ENCODE results near the gene PEAK1.

PEAK1 gene

GRCh38 chr15:77419836-77420609 is at the start of gene PEAK1:
Gene PEAK1, minus strand, starts transcription at chr15:77420104. Its CDS starts 238,178 bp downstream, at chr15:77181926.
- Histone ChIP-seq H3K9me3 (ENCODE audit: control insufficient read depth, insufficient read depth, low read length) (no peaks in the 10 kb centered on the region), H3K9ac (ENCODE audit: low read depth, low read length) (peak within 1 kb of the TSS; percentile 75), H3K36me3 (ENCODE audit: insufficient read depth, low read length) (no peaks in the 10 kb centered on the region), H3K4me1 (ENCODE audit: insufficient read depth, low read length) (peaks cover 22% of the 10 kb centered on the region; the same call in 1 of the 2 replicates)

DNA sequence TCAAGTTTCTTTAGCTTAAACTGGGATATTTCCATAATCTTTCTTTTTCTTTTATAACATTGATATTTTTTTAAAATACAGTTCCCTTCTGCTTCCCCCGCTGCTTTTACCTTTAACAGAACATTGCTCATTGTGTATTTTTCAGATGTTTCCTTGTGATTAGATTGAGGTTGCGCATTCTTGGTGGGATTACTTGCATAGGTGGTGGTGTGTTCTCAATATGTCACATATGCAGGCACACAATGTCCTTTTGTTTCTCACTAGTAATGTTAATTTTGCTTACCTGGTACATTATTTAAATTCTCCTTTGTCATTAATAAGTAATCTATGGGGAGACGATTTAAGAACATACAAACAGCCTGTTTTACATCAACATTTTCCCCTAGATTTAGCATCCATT is 49.0 kb upstream of the PEAK1 start:
- no peaks in the 10 kb centered on the region for H3K9me3 ChIP-seq (ENCODE audit: control insufficient read depth, insufficient read depth, low read length)
- H3K9ac ChIP-seq (ENCODE audit: low read depth, low read length): no peak overlapping the region
- H3K4me1 ChIP-seq (ENCODE audit: insufficient read depth, low read length): no peaks in the 10 kb centered on the region; the same call in 1 of the 2 replicates
- peaks cover 6% of the 10 kb centered on the region; the same call in 1 of the 2 replicates for H3K36me3 ChIP-seq (ENCODE audit: insufficient read depth, low read length)

DNA sequence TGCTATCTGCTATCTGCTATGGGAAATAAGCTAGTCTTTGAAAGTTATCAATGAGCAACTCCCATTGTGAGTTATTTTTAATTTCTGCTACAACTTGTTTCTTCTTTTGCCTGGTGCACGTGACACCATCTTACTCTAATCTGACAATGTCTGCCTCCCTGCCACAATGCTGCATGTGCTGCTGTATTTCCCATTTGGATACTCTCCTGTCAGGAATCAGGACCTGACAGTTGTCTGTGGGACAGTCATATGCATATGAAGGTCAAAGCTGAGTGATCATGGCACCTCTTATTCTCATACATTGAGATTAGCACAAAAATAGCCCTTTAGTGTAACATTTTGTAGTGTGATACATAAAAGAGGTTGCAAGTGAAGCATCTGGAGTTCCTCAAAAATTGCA is 46.6 kb upstream of the PEAK1 start:
- peaks cover under 1% of the 10 kb centered on the region; the same call in 1 of the 2 replicates for H3K4me1 ChIP-seq (ENCODE audit: insufficient read depth, low read length)
- no peaks in the 10 kb centered on the region for H3K9me3 ChIP-seq (ENCODE audit: control insufficient read depth, insufficient read depth, low read length)
- peaks cover 6% of the 10 kb centered on the region; the same call in 1 of the 2 replicates for H3K36me3 ChIP-seq (ENCODE audit: insufficient read depth, low read length)
- no peak overlapping the region for H3K9ac ChIP-seq (ENCODE audit: low read depth, low read length)

DNA sequence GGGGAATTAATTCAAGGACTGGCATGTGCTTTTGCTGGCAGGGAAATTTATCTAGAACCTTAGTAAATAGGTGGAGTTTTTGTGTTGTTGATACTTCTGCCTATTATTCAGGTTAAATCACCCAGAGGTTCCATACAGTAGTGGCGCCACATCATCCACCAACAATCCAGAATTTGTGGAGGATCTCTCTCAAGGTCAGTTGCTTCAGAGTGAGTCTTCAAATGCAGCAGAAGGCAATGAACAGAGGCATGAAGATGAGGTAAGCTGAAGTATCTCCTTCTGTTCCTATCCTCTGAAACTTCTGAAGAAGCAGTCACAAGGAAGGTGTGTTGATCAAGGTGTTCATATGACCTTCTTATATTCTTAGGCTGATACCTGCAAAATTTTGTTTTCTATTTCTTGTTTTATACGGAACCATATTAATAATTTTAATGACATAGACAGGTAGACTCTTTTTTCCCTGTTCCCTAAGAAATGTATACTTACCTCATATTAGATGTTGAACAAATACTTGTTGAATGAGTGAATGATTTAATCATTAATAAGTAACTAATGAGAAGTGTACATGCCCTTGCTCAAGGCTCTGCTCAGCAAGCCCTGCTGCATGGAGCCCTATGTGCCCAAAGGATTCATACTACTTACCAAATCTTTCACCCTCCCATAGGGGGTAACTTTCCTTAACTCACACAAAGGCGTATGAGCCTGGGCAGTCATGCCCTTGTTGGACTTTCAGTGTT is 44.4 kb upstream of the PEAK1 start:
- Histone ChIP-seq H3K9ac (ENCODE audit: low read depth, low read length) (no peak overlapping the region), H3K4me1 (ENCODE audit: insufficient read depth, low read length) (peaks cover 2% of the 10 kb centered on the region; the same call in 1 of the 2 replicates), H3K9me3 (ENCODE audit: control insufficient read depth, insufficient read depth, low read length) (no peaks in the 10 kb centered on the region), H3K36me3 (ENCODE audit: insufficient read depth, low read length) (peaks cover 6% of the 10 kb centered on the region; the same call in 1 of the 2 replicates)

GRCh38 chr15:77461486-77461885 is 41.6 kb upstream of the PEAK1 start:
- Histone ChIP-seq H3K9ac (ENCODE audit: low read depth, low read length) (no peak overlapping the region), H3K9me3 (ENCODE audit: control insufficient read depth, insufficient read depth, low read length) (no peaks in the 10 kb centered on the region), H3K4me1 (ENCODE audit: insufficient read depth, low read length) (peaks cover 12% of the 10 kb centered on the region; the same call in 1 of the 2 replicates), H3K36me3 (ENCODE audit: insufficient read depth, low read length) (peaks cover 5% of the 10 kb centered on the region; the same call in 1 of the 2 replicates)

DNA sequence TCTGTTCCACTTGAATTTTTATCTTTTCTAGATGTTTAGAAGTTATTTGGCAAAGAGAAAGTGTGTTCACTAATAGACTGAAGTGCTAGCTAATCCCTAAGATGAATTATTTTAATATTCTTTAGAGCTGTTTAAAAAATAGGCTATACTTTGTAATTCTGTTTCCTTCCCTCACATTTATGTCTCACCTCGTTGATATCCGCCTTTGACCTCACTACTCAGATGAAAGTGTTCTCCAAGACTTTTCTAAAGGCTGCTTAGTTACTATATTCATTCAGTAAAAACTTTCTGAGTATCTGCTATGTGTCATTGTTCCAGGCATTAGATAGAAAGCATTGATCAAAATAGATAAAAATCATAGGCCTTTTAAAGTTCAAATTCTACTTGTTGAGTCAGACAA is 39.1 kb upstream of the PEAK1 start:
- peaks cover 12% of the 10 kb centered on the region; the same call in 1 of the 2 replicates for H3K4me1 ChIP-seq (ENCODE audit: insufficient read depth, low read length)
- H3K9ac ChIP-seq (ENCODE audit: low read depth, low read length): no peak overlapping the region
- H3K9me3 ChIP-seq (ENCODE audit: control insufficient read depth, insufficient read depth, low read length): no peaks in the 10 kb centered on the region
- H3K36me3 ChIP-seq (ENCODE audit: insufficient read depth, low read length): peaks cover 1% of the 10 kb centered on the region; the same call in 1 of the 2 replicates

- Histone ChIP-seq H3K9ac (ENCODE audit: low read depth, low read length) (no peak overlapping the region), H3K36me3 (ENCODE audit: insufficient read depth, low read length) (no peaks in the 10 kb centered on the region; the same call in 1 of the 2 replicates), H3K4me1 (ENCODE audit: insufficient read depth, low read length) (peaks cover 12% of the 10 kb centered on the region; the same call in 1 of the 2 replicates), H3K9me3 (ENCODE audit: control insufficient read depth, insufficient read depth, low read length) (no peaks in the 10 kb centered on the region)
These were observed 38.0 kb upstream of the PEAK1 start for GRCh38 chr15:77457905-77458265.

GRCh38 chr15:77457191-77457904 is 37.4 kb upstream of the PEAK1 start:
- Histone ChIP-seq H3K36me3 (ENCODE audit: insufficient read depth, low read length) (no peaks in the 10 kb centered on the region; the same call in 1 of the 2 replicates), H3K9ac (ENCODE audit: low read depth, low read length) (no peak overlapping the region), H3K4me1 (ENCODE audit: insufficient read depth, low read length) (peaks cover 12% of the 10 kb centered on the region; the same call in 1 of the 2 replicates), H3K9me3 (ENCODE audit: control insufficient read depth, insufficient read depth, low read length) (no peaks in the 10 kb centered on the region)

DNA sequence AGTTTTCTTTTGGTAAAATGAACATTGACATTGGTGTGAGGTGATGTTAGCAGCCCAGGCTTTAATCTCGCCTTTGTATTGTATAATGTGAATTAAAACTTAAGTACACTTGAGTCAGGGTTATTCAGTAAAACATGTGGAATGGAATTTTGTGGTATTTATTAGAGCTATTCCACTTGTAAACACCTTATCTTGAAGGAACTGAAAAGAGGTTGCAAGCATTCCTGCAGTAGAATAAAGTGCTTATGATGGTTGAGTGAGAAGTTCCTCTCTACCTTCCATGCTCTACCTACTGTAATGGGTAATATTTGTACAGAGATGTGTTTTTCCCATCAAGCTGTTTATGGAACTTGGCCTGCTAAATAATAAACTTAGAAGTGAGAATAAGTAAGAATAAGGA is 36.8 kb upstream of the PEAK1 start:
- Histone ChIP-seq H3K9me3 (ENCODE audit: control insufficient read depth, insufficient read depth, low read length) (no peaks in the 10 kb centered on the region), H3K9ac (ENCODE audit: low read depth, low read length) (no peak overlapping the region), H3K4me1 (ENCODE audit: insufficient read depth, low read length) (peaks cover 12% of the 10 kb centered on the region; the same call in 1 of the 2 replicates), H3K36me3 (ENCODE audit: insufficient read depth, low read length) (no peaks in the 10 kb centered on the region; the same call in 1 of the 2 replicates)

DNA sequence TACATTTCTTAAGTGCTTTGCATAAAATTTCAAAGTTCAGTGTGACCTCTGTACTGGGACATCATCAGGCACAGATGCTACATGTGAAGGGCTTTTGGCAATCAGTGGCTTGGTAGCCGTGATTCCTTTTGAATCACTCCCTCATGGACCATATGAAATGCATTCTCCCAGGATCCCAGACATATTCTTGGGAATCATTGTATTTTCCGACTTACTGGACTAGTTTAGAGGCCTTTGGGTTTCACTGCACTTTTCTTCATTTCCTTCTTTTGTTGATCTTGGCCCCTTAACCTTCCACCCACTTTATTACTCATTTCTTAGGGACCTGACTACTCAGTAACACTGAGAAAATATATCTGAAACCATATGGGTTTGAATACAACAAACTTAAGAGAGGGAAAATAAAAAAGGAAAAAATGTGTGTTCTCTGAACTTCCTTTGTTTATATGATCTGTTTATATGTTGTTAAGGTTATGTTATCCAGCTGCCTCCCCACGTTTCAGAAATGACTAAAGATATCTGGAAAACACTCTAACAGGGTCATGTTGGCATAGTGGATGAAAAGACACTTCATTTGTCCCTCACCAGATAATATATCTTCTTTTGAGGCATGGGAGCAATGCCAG is 35.9 kb upstream of the PEAK1 start:
- peaks cover 9% of the 10 kb centered on the region; the same call in 1 of the 2 replicates for H3K4me1 ChIP-seq (ENCODE audit: insufficient read depth, low read length)
- H3K36me3 ChIP-seq (ENCODE audit: insufficient read depth, low read length): no peaks in the 10 kb centered on the region; the same call in 1 of the 2 replicates
- no peak overlapping the region for H3K9ac ChIP-seq (ENCODE audit: low read depth, low read length)
- no peaks in the 10 kb centered on the region for H3K9me3 ChIP-seq (ENCODE audit: control insufficient read depth, insufficient read depth, low read length)

DNA sequence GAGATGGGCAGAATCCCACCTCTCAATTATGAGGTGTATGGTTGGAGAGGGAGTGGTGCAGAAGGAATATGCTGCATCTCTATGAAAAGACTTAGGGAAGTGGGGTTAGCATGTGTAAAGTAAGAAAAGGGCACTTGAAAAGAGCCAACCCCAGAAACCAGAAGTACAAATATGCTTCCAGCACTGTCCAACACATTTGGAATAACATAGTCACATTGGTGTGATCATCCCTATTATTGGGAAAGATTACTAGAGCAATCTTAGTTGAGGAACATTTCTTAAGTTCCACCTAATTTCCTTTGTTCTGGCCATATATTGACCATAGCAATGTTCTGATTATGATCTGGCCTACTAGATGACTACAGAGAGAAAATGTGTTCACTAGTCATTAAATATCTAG is 35.0 kb upstream of the PEAK1 start:
- no peaks in the 10 kb centered on the region for H3K9me3 ChIP-seq (ENCODE audit: control insufficient read depth, insufficient read depth, low read length)
- H3K9ac ChIP-seq (ENCODE audit: low read depth, low read length): no peak overlapping the region
- peaks cover 9% of the 10 kb centered on the region; the same call in 1 of the 2 replicates for H3K4me1 ChIP-seq (ENCODE audit: insufficient read depth, low read length)
- H3K36me3 ChIP-seq (ENCODE audit: insufficient read depth, low read length): no peaks in the 10 kb centered on the region; the same call in none of the 2 replicates

DNA sequence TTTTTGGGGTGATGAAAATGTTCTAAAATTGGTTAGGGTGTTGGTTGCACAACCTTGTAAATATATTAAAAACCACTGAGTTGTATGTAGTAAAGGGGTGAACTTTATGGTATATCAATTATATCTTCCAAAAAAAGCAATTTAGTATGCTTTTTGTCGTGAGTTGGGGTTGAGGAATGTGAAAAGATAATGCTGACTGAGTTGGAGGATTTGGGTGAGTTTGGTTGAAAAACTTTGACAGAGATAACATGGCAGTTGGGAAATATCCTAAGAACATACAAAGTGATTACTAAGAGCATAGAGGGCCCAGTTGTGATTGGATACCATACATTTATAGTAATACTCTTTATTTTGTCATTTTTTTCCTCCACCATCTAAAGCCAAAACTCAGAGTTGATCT is 34.4 kb upstream of the PEAK1 start:
- no peaks in the 10 kb centered on the region; the same call in none of the 2 replicates for H3K36me3 ChIP-seq (ENCODE audit: insufficient read depth, low read length)
- peaks cover 9% of the 10 kb centered on the region; the same call in 1 of the 2 replicates for H3K4me1 ChIP-seq (ENCODE audit: insufficient read depth, low read length)
- no peaks in the 10 kb centered on the region for H3K9me3 ChIP-seq (ENCODE audit: control insufficient read depth, insufficient read depth, low read length)
- H3K9ac ChIP-seq (ENCODE audit: low read depth, low read length): no peak overlapping the region

DNA sequence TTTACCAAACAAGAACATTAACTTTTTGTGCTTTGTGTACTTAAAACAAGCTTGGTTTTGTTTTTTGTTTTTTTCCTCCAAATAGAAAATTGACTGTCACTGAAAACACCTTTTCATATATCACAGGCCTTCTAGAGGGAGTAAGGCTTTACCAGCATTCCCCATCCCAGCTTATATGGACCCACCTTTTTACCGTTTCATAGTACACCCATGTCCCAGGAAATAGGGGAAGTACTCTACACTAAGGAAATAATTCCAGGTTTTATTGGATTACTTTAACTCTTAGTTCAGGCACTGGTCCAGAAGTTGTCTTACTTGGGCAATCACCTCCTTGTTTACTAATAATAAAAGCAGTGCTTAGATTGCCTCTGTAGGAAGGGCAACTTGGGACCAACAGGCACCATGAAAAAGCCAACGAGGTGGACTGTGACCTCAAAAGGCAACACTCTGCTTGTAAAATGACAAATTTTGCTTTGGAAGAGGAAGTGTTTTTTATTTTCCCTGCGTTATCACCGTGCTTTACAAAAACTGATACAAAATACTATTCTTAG is 27.0 kb upstream of the PEAK1 start:
- Histone ChIP-seq H3K4me1 (ENCODE audit: insufficient read depth, low read length) (peaks cover 6% of the 10 kb centered on the region; the same call in 1 of the 2 replicates), H3K9me3 (ENCODE audit: control insufficient read depth, insufficient read depth, low read length) (no peaks in the 10 kb centered on the region), H3K36me3 (ENCODE audit: insufficient read depth, low read length) (no peaks in the 10 kb centered on the region; the same call in 1 of the 2 replicates), H3K9ac (ENCODE audit: low read depth, low read length) (no peak overlapping the region)

Measured in ES-I3 (cell line).